ENCODE results near the gene ARFIP1.
"Not testable (repeated sequence)": the region's sequence is repeated elsewhere in the genome, so short reads cannot be mapped to it uniquely, and the experiment has no call there.

ARFIP1 gene, protein sequence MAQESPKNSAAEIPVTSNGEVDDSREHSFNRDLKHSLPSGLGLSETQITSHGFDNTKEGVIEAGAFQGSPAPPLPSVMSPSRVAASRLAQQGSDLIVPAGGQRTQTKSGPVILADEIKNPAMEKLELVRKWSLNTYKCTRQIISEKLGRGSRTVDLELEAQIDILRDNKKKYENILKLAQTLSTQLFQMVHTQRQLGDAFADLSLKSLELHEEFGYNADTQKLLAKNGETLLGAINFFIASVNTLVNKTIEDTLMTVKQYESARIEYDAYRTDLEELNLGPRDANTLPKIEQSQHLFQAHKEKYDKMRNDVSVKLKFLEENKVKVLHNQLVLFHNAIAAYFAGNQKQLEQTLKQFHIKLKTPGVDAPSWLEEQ

GRCh38 chr4:152779513-152780266, at the start of gene ARFIP1, which contains the start of gene TIGD4:
Gene ARFIP1 (plus strand): TSS chr4:152779954. CDS start chr4:152829634, 49,680 bp downstream.
Gene TIGD4 (minus strand): TSS chr4:152779730. CDS start chr4:152771004, 8,726 bp downstream.
- DNase-seq (ENCODE audit: low spot score), result peak; percentile 92

GRCh38 chr4:152731997-152732396, 47.8 kb upstream of the ARFIP1 start:
- DNase-seq (ENCODE audit: low spot score), result no peak

- DNase-seq (ENCODE audit: low spot score), result no peak
Measured at GRCh38 chr4:152734015-152734698, 45.6 kb upstream of the ARFIP1 start.

- DNase-seq (ENCODE audit: low spot score), result no peak
Measured at GRCh38 chr4:152734699-152735050, 45.1 kb upstream of the ARFIP1 start.

DNA sequence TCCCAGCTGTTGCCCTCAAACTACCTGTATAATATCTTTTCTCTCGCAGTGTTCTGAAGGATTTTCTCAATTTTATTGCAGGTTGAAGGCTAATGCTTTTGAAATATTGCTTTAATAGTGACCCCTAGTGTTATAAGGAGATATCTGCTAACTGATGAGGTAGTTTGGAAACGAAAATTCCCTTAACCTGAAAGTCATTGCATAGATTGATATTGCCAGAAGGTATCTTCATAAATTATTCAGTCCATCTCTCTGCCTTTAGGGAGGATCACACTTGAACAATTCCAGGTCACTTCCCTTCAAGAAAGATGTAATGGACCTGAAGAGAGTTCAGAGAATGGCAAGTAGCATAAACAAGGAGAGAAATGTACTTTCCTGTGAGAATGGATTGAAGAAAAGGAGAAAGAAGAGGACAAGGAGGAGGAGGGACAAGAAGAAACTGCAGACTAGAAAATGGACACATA, 44.3 kb upstream of the ARFIP1 start:
- peak; percentile 57 for DNase-seq (ENCODE audit: low spot score)

DNA sequence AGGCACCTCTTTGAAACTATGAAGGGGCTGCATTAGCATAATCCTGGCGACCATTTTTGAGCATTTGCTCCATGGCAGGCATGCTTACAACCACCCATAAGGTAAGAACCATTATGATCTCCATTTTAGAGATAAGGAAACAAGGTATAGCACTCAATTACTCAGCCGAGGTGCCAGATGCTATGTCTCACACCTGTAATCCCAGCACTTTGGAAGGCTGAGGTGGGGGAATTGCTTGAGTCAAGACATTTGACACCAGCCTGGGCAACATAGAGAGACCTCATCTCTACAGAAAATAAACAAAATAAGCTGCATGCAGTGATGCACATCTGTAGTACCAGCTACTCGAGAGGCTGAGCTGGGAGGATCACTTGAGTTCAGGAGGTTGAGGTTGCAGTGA, 43.8 kb upstream of the ARFIP1 start:
- no peak for DNase-seq (ENCODE audit: low spot score)

- DNase-seq (ENCODE audit: low spot score), result no peak
Measured at GRCh38 chr4:152738827-152739226, 40.9 kb upstream of the ARFIP1 start.

GRCh38 chr4:152747444-152747843, 32.3 kb upstream of the ARFIP1 start:
- DNase-seq (ENCODE audit: low spot score), result no peak

- no peak for DNase-seq (ENCODE audit: low spot score)
Measured at GRCh38 chr4:152748619-152749018, 31.1 kb upstream of the ARFIP1 start.

DNA sequence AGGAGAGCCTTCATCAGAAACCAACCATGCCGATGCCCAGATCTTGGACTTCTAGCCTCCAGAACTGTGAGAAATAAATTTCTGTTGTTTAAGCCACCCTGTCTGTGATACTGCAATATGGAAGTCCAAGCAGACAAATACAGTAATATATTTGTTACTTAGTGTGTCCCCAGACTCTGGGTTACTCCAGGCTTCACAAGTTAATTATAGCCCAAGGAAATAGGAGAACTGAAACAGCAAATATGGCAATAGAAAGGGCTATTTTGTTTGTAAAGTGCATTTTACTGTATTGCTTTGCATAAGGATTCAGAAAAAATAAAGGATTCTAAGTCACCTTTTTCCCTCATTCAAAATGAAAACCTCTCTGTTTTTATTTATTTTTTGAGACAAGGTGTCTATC, 16.0 kb upstream of the ARFIP1 start:
- no peak for DNase-seq (ENCODE audit: low spot score)

DNA sequence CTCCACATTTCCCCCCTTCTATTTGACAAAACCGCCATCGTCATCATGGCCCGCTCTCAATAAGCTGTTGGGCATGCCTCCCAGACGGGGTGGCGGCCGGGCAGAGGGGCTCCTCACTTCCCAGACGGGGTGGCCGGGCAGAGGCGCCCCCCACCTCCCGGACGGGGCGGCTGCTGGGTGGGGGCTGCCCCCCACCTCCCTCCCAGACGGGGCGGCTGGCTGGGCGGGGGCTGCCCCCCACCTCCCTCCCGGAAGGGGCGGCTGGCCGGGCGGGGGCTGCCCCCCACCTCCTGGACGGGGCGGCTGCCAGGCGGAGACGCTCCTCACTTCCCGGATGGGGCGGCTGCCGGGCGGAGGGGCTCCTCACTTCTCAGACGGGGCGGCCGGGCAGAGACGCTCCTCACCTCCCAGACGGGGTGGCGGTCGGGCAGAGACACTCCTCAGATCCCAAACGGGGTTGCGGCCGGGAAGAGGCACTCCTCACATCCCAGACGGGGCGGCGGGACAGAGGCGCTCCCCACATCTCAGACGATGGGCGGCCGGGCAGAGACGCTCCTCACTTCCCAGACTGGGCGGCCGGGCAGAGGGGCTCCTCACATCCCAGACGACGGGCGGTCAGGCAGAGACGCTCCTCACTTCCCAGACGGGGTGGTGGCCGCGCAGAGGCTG, 14.6 kb upstream of the ARFIP1 start:
- not testable (repeated sequence) for DNase-seq (ENCODE audit: low spot score)

GRCh38 chr4:152771741-152772533, 7.8 kb upstream of the ARFIP1 start:
- no peak for DNase-seq (ENCODE audit: low spot score)

DNA sequence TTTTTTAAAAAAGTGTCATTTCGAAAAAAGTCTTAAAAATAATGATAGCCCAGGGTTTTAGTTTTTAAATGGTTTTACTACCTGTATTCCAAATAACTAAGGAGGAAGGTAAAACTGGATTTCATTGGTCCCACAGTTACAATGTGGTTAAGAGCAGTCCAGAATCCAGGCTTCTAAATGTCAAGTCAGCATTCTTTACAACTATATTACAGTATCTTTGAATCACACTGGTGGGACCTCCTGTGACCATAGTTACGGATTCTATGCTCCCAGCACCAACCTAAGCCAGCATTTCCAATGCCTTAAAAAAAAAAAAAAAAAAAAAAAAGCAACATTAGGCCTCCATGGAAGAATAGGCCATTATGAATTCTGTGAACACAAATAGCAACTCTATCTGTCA, 6.4 kb upstream of the ARFIP1 start:
- DNase-seq (ENCODE audit: low spot score), result no peak

- DNase-seq (ENCODE audit: low spot score), result no peak
Measured at GRCh38 chr4:152773953-152774352, 5.8 kb upstream of the ARFIP1 start.

DNA sequence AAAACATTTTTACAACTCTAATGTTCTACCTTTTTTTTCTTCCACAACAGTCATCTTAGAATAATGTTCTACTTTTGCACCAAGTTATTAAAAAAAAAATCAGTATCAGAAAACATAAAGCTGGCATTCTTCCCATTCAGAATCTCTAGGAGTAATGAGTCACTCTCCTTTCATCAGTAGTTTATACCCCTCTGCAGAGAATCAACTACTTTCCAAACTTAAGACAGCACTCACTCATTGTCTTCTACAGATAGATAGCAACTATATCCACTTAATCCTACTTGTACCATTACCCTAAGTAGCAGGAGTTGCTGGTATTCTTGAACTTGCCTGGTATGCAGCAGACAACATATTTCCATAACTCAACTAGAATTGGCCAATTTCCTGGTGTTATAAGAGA, 3.4 kb upstream of the ARFIP1 start:
- no peak for DNase-seq (ENCODE audit: low spot score)

- DNase-seq (ENCODE audit: low spot score), result no peak
Measured at GRCh38 chr4:152777488-152777887, 2.3 kb upstream of the ARFIP1 start.

DNA sequence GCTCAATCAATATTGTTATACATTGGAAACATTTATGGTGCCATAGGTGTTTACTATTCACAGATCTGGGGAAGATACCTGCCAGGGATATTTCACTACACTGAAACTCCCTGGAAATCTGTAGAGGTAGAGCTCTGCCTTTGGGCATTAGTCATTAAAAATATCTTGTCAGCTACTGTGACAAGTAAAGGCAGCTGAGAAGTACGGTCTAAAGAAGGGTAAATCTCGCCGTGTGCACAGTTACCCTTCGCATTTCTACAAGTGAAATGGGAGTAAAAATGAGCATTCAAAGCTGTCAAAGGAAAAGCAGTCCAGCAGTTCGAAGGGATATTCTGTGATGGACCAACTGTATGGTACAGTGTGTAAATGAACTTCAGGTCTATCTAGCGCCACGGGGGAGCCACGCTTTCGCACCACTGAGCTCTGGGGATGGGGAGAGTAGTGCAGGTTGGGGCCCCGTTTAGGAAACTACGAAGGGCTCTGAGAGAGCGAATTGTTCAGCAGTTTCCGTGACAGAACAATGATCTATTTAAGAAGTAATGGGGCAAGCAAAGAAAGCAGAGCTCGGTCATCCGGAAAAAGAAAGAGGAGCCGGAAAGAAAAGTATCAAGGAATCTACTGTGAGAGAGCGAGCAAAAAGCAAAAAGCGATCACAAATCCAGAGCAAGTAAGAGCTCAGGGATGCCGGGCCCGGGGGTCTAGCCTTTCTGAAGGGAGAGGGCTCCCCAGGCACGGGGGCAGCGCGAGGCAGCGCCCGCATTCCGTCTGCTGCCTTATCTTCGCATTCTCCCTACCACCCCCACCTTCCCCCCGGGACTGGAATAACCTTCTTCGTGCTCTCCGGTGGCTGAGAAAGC, 870 bp upstream of the ARFIP1 start:
- DNase-seq (ENCODE audit: low spot score), result peak; percentile 41

DNA sequence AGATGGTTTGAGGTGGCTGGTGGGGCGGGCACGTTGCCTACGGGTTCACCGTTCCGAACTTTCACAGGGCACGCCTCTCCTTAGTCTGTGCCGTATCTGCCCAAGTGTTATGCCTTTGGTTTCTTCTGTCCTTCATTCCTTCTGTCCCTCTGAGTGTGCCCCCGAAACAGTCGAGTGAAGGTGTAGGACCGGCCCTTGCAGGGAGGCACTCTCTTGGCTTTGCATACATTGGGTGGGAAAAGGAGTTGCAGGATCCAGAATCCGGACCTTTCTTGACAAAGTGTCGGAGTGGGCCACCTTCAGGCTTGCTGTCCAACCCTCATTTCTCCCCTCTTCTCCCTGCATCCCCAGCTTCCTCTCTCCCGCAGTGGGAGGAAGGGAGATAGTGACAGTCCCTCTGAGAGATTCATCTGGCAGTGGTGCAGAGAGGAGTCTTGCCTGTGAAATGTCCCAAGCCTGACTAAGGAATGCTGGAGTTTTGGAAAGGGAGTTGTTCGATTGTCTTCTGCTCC, 569 bp downstream of the ARFIP1 start:
- DNase-seq (ENCODE audit: low spot score), result peak; percentile 12

DNA sequence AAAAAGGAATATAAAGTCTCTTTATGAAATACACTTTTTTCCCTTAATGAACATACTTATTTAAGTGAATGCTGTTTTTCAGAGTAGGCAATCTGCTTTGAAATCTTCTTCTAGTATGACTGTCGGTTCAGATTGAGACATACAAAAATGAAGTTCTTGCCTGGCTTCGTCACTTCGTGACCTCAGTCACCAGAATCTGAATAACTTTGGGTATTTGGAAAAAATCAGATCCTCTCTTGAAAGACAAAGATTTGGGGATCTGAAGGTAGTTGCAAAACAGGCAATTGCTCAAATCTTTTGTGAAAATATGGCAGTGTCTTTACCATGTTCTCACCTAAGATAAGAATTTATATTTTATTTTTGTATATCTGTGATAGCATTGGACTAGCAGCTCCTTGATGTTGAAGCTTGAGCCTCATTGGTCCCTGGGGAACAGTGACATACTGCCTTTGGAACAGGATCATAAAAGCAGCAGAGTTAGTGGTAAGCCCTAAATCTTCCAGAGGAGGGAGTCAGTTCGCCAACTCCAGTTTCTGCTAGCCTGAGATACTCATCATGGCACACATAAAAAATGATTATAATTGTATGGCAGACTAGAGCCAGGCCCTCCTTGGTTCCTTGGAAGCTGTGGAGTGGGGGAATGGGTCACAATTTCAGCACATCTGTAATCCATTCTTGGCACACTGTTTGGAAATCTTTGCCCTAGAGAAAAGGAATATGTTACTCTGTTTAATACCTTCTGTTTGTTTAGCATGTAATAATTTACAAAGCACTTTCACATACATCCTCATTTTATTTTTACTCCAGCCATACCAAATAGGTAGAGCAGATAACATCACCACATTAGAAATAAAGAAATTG, 5.0 kb downstream of the ARFIP1 start:
- peak; percentile 25 for DNase-seq (ENCODE audit: low spot score)

Measured in SW480 (cell line).